HCT116 (cell line): ENCODE results near the gene UGT3A2. TPM values are rescaled to one million over a fixed set of nuclear protein-coding genes. Genes with fewer than 3 reads are reported as not detected.
"Not testable (repeated sequence)": the region's sequence is repeated elsewhere in the genome, so short reads cannot be mapped to it uniquely, and the experiment has no call there.

Source experiments
- ATAC-seq: fragments of 200-7000 bp; cut with Tn5 transposase; 2 replicates; pipeline ENCODE4 v1.9.1; 2020; ENCODE audit warnings: mild to moderate bottlenecking, moderate library complexity
- BruUV-seq: library from RNA; stranded (reverse); fragments of 400-500 nt; replicated peaks from 2 replicates; lab custom pipeline; 2021; lab: Mats Ljungman, UMichigan
- CTCF ChIA-PET: fragments of 300-600 bp; sonication (Branson Sonifier 250); formaldehyde crosslinking; loops from one replicate; lab custom pipeline; 2021; ENCODE audit warnings: antibody characterized with exemption; lab: Charles Lee
- POLR2A ChIA-PET: fragments of 300-600, 350-600 bp; sonication (Branson Sonifier 250); formaldehyde crosslinking; loops from one replicate; lab custom pipeline; 2021; ENCODE audit warnings: antibody characterized with exemption; lab: Charles Lee
- RAD21 ChIA-PET, 2 experiments: fragments of 300-600 bp; sonication (Branson Sonifier 250); formaldehyde crosslinking; loops; one replicate each; lab custom pipeline; 2023; ENCODE audit warnings: low total read pairs in 2 of 2; ENCODE audit not compliant: uncharacterized antibody in 2 of 2, unreplicated experiment in 2 of 2, low non-redundant PET in 1 of 2; lab: Charles Lee
- DNase-seq: peaks from one replicate; pipeline ENCODE4 v3.0.0-alpha.2; 2010; ENCODE audit warnings: low read depth, low spot score
- H2AFZ ChIP-seq: fragments of 200-600 bp; shearing (Covaris generic), sonication (generic); 2 replicates; pipeline ENCODE4 v1.6.1; 2017; ENCODE audit warnings: low read depth, mixed run types, mixed read lengths, antibody characterized with exemption, low read length; ENCODE audit not compliant: poor library complexity, severe bottlenecking
- H3K27ac ChIP-seq: 2 replicates; pipeline ENCODE4 v1.5.1; 2012; ENCODE audit warnings: low read depth, low read length
- H3K27me3 ChIP-seq: fragments of 200-600 bp; sonication (generic); 2 replicates; pipeline ENCODE4 v1.6.1; 2016; ENCODE audit warnings: mixed run types, low read length, mixed read lengths; ENCODE audit not compliant: insufficient read depth
- H3K36me3 ChIP-seq, 2 experiments: fragments of 200-500 bp in 1 of 2; fragments of 200-600 bp in 1 of 2; sonication (Bioruptor generic) in 1 of 2; sonication (generic) in 1 of 2; 2 replicates each; pipeline versions ENCODE4 v1.5.1 to v1.6.1; 2014 to 2016; ENCODE audit warnings: low read length in 2 of 2, inconsistent platforms in 1 of 2, mixed read lengths in 1 of 2, mixed run types in 1 of 2; ENCODE audit not compliant: insufficient read depth in 2 of 2, control insufficient read depth in 1 of 2
- H3K4me1 ChIP-seq, 2 experiments: fragments of 200-600 bp in 1 of 2; sonication (generic) in 1 of 2; 2 replicates each; pipeline versions ENCODE4 v1.5.1 to v1.6.1; 2012 to 2017; ENCODE audit warnings: low read length in 2 of 2, inconsistent platforms in 1 of 2, mild to moderate bottlenecking in 1 of 2, mixed read lengths in 1 of 2, mixed run types in 1 of 2, moderate library complexity in 1 of 2; ENCODE audit not compliant: insufficient read depth in 2 of 2, control insufficient read depth in 1 of 2
- H3K4me2 ChIP-seq: fragments of 200-600 bp; sonication (generic); 2 replicates; pipeline ENCODE4 v1.6.1; 2017; ENCODE audit warnings: mixed run types, low read length, mixed read lengths
- H3K4me3 ChIP-seq, 2 experiments: fragments of 200-600 bp in 1 of 2; sonication (generic) in 1 of 2; replicated peaks in 1 of 2; 2 replicates each; pipeline ENCODE4 v1.5.1; 2011 to 2016; ENCODE audit warnings: low read length in 2 of 2, control low read depth in 1 of 2, low read depth in 1 of 2, mild to moderate bottlenecking in 1 of 2, mixed read lengths in 1 of 2, mixed run types in 1 of 2
- H3K79me2 ChIP-seq: fragments of 200-600 bp; sonication (generic); 2 replicates; pipeline ENCODE4 v1.6.1; 2017; ENCODE audit warnings: mild to moderate bottlenecking, mixed run types, low read length, moderate library complexity, mixed read lengths; ENCODE audit not compliant: insufficient read depth
- H3K9ac ChIP-seq: fragments of 200-600 bp; sonication (generic); 2 replicates; pipeline ENCODE4 v1.6.1; 2016; ENCODE audit warnings: low read length, mixed read lengths
- H3K9me2 ChIP-seq: fragments of 200-600 bp; sonication (generic), shearing (Covaris generic); 2 replicates; pipeline ENCODE4 v1.6.1; 2017; ENCODE audit warnings: mixed run types, mild to moderate bottlenecking, moderate library complexity; ENCODE audit not compliant: insufficient read depth
- H3K9me3 ChIP-seq, 2 experiments: fragments of 200-500 bp in 1 of 2; fragments of 200-600 bp in 1 of 2; sonication (Bioruptor generic) in 1 of 2; sonication (generic) in 1 of 2; 2 replicates each; pipeline ENCODE4 v1.6.1; 2014 to 2017; ENCODE audit warnings: low read length in 2 of 2, mixed read lengths in 2 of 2, inconsistent platforms in 1 of 2, low read depth in 1 of 2, mild to moderate bottlenecking in 1 of 2, mixed run types in 1 of 2, moderate library complexity in 1 of 2; ENCODE audit not compliant: control insufficient read depth in 1 of 2, insufficient read depth in 1 of 2
- H4K20me1 ChIP-seq: fragments of 200-600 bp; sonication (generic), shearing (Covaris generic); 2 replicates; pipeline ENCODE4 v1.6.1; 2017; ENCODE audit warnings: mixed run types, mild to moderate bottlenecking, moderate library complexity; ENCODE audit not compliant: insufficient read depth
- ATF3 ChIP-seq: IDR thresholded peaks from 2 replicates; pipeline ENCODE4 v1.6.1; 2012
- CBX3 ChIP-seq: IDR thresholded peaks from 2 replicates; pipeline ENCODE4 v1.6.1; 2012; ENCODE audit warnings: low read depth
- EGR1 ChIP-seq: IDR thresholded peaks from 2 replicates; pipeline ENCODE4 v1.6.1; 2012; ENCODE audit warnings: low read depth
- ELF1 ChIP-seq: IDR thresholded peaks from 2 replicates; pipeline ENCODE4 v1.6.1; 2012; ENCODE audit warnings: low read depth, borderline replicate concordance
- EZH2 ChIP-seq: fragments of 200-600 bp; sonication (generic); IDR thresholded peaks from 2 replicates; pipeline ENCODE4 v1.6.1; 2017; ENCODE audit warnings: antibody characterized with exemption, mixed run types
- FOSL1 ChIP-seq: IDR thresholded peaks from 2 replicates; pipeline ENCODE4 v1.6.1; 2012; ENCODE audit warnings: low read depth
- JUND ChIP-seq: IDR thresholded peaks from 2 replicates; pipeline ENCODE4 v1.6.1; 2012
- MAX ChIP-seq: IDR thresholded peaks from 2 replicates; pipeline ENCODE4 v1.6.1; 2012
- POLR2A ChIP-seq: IDR thresholded peaks from 2 replicates; pipeline ENCODE4 v1.7.0; 2011; ENCODE audit warnings: borderline replicate concordance; ENCODE audit not compliant: insufficient read depth, insufficient read length; ENCODE audit errors: extremely low read depth
- POLR2AphosphoS5 ChIP-seq: IDR thresholded peaks from 2 replicates; pipeline ENCODE4 v1.6.1; 2011; ENCODE audit warnings: mild to moderate bottlenecking, low read depth, low read length, moderate library complexity
- SIN3A ChIP-seq: IDR thresholded peaks from 2 replicates; pipeline ENCODE4 v1.6.1; 2012; ENCODE audit warnings: low read depth
- SP1 ChIP-seq: IDR thresholded peaks from 2 replicates; pipeline ENCODE4 v1.6.1; 2012; ENCODE audit warnings: low read depth
- SRF ChIP-seq: IDR thresholded peaks from 2 replicates; pipeline ENCODE4 v1.6.1; 2012; ENCODE audit warnings: low read depth
- TCF7L2 ChIP-seq: IDR thresholded peaks from 2 replicates; pipeline ENCODE4 v1.7.0; 2011; ENCODE audit warnings: borderline replicate concordance, inconsistent platforms; ENCODE audit not compliant: insufficient read depth, insufficient read length; ENCODE audit errors: extremely low read depth
- YY1 ChIP-seq: IDR thresholded peaks from 2 replicates; pipeline ENCODE4 v1.6.1; 2011; ENCODE audit warnings: low read length, low read depth, moderate library complexity, mild to moderate bottlenecking; ENCODE audit not compliant: insufficient replicate concordance; ENCODE audit errors: extremely low read depth
- ZFX ChIP-seq: fragments of 450-650 bp; IDR thresholded peaks from 2 replicates; pipeline ENCODE4 v1.6.1; 2017
- ZNF274 ChIP-seq: fragments of 200-500 bp; sonication (Bioruptor generic); IDR thresholded peaks from 2 replicates; pipeline ENCODE4 v1.6.1; 2014; ENCODE audit warnings: mild to moderate bottlenecking, low read depth, low read length, inconsistent platforms
- intact Hi-C: fragments of 100-400 bp; cut with micrococcal nuclease; formaldehyde crosslinking; loops from 2 replicates; pipeline ENCODE4 v1.10.0; 2022
- total RNA-seq: library from RNA; stranded (reverse); gene quantifications from one replicate; pipeline ENCODE4 v1.2.1, GENCODE V29; 2021; ENCODE audit not compliant: unreplicated experiment

The UGT3A2 gene
- total RNA-seq, 1 experiment from 2014 or later, result not detected

- POLR2A ChIA-PET, H4K20me1 ChIP-seq, H3K9me2 ChIP-seq, H3K4me3 ChIP-seq, ATAC-seq, H3K4me2 ChIP-seq, H3K36me3 ChIP-seq, H3K9me3 ChIP-seq, H3K4me1 ChIP-seq, BruUV-seq, intact Hi-C loops, H3K9ac ChIP-seq, RAD21 ChIA-PET, DNase-seq, H2AFZ ChIP-seq, H3K79me2 ChIP-seq, H3K27ac ChIP-seq, H3K27me3 ChIP-seq, CTCF ChIA-PET: not testable (repeated sequence)
Measured at GRCh38 chr5:36022246-36022645, 44.4 kb downstream of the UGT3A2 start.

- H3K9ac ChIP-seq, H3K4me3 ChIP-seq, H3K4me2 ChIP-seq, BruUV-seq, POLR2A ChIA-PET, H3K27ac ChIP-seq, CTCF ChIA-PET, H3K79me2 ChIP-seq, H3K9me2 ChIP-seq, H3K4me1 ChIP-seq, H3K36me3 ChIP-seq, intact Hi-C loops, DNase-seq, ATAC-seq, H2AFZ ChIP-seq, H3K27me3 ChIP-seq, H3K9me3 ChIP-seq, H4K20me1 ChIP-seq, RAD21 ChIA-PET: not testable (repeated sequence)
Measured at GRCh38 chr5:36019584-36019983, 47.1 kb downstream of the UGT3A2 start.

- H3K79me2 ChIP-seq, result no peaks in the 10 kb centered on the region
- H3K36me3 ChIP-seq, result no peaks in the 10 kb centered on the region
- ChIA-PET RAD21 (no interaction called here), POLR2A (no interaction called here), CTCF (no interaction called here)
- no peak for DNase-seq
- no peak for TF ChIP-seq MAX
- no peak for TF ChIP-seq ELF1
- no peak for TF ChIP-seq ZFX
- TF ChIP-seq ATF3, result no peak
- TF ChIP-seq SRF, result no peak
- no peak for TF ChIP-seq CBX3
- TF ChIP-seq SP1, result no peak
- no peak for TF ChIP-seq EGR1
- no peak for TF ChIP-seq FOSL1
- TF ChIP-seq POLR2A, result no peak
- no peak for TF ChIP-seq YY1
- no peak for TF ChIP-seq JUND
- no peak for TF ChIP-seq ZNF274
- TF ChIP-seq POLR2AphosphoS5, result no peak
- TF ChIP-seq TCF7L2, result no peak
- no peak for TF ChIP-seq SIN3A
- no peak for TF ChIP-seq EZH2
- H2AFZ ChIP-seq, result no peak overlapping the region
- H3K4me2 ChIP-seq, result no peak overlapping the region
- H3K4me1 ChIP-seq, result no peaks in the 10 kb centered on the region
- 0 out of 2 replicates have a peak, but pooled peaks cover 3% of the 10 kb centered on the region for H3K27me3 ChIP-seq
- no peaks in the 10 kb centered on the region for H3K9me2 ChIP-seq
- H3K9me3 ChIP-seq, result peaks cover 0 to 11% of the 10 kb centered on the region in 2 experiments; a peak in 1 of 4 replicates
- H4K20me1 ChIP-seq, result no peaks in the 10 kb centered on the region
- no peak overlapping the region for H3K4me3 ChIP-seq
- intact Hi-C loops, result no loop called here
- BruUV-seq, result no TSS peak
- H3K9ac ChIP-seq, result no peak overlapping the region
- H3K27ac ChIP-seq, result no peak overlapping the region
- no peak for ATAC-seq
Measured at GRCh38 chr5:36017622-36018021, 49.1 kb downstream of the UGT3A2 start.
